Suprapubic skin (tissue), 4 donors: Measurements from ENCODE around the gene MMP2. TPM values are rescaled to one million over a fixed set of nuclear protein-coding genes. Genes with fewer than 3 reads are reported as not detected.

ENCODE experiments used
- DNase-seq, 2 donors: peaks; one replicate each; pipeline ENCODE4 v3.0.0-alpha.2; 2019; ENCODE audit warnings: low spot score in 2 of 2
- H3K27ac ChIP-seq: fragments of 200-600 bp; sonication (generic); one replicate; pipeline ENCODE4 v1.5.1; 2019
- H3K27me3 ChIP-seq: fragments of 200-600 bp; sonication (generic); one replicate; pipeline ENCODE4 v1.5.1; 2019
- H3K36me3 ChIP-seq: fragments of 200-600 bp; sonication (generic); one replicate; pipeline ENCODE4 v1.5.1; 2019
- H3K4me1 ChIP-seq: fragments of 200-600 bp; sonication (generic); one replicate; pipeline ENCODE4 v1.5.1; 2019
- H3K4me3 ChIP-seq: fragments of 200-600 bp; sonication (generic); one replicate; pipeline ENCODE4 v1.5.1; 2019; ENCODE audit warnings: mild to moderate bottlenecking
- H3K9me3 ChIP-seq: fragments of 200-600 bp; sonication (generic); one replicate; pipeline ENCODE4 v1.5.1; 2019
- EP300 ChIP-seq: sonication (generic); formaldehyde crosslinking; IDR thresholded peaks from one replicate; pipeline ENCODE4 v1.6.1; 2017; ENCODE audit warnings: antibody characterized with exemption
- POLR2A ChIP-seq, 2 donors: fragments of 450-650 bp; IDR thresholded peaks; one replicate each; pipeline ENCODE4 v1.6.1; 2017; ENCODE audit warnings: antibody characterized with exemption in 2 of 2, mild to moderate bottlenecking in 2 of 2, moderate library complexity in 2 of 2
- POLR2AphosphoS5 ChIP-seq, 3 donors: sonication (generic); formaldehyde crosslinking; IDR thresholded peaks; one replicate each; pipeline ENCODE4 v1.6.1; 2017; ENCODE audit warnings: antibody characterized with exemption in 3 of 3
- WGBS: methylation state at CpG from one replicate; pipeline ENCODE4 v1.1.5; 2018; 5-methylcytosine and 5-hydroxymethylcytosine counted together
- total RNA-seq, 4 donors: library from RNA; depleted of rRNA; stranded (reverse); fragments of >200 nt; gene quantifications; one replicate each; pipeline ENCODE4 v1.1.0, GENCODE V29; 2016
- TF ChIP-seq, protein P1 (sequence below), 2 donors: fragments of 200-600 bp in 1 of 2; fragments of 450-650 bp in 1 of 2; sonication (generic) in 1 of 2; IDR thresholded peaks; one replicate each; pipeline ENCODE4 v1.5.1; 2016 to 2019; ENCODE audit warnings: antibody characterized with exemption in 2 of 2, mild to moderate bottlenecking in 1 of 2, moderate library complexity in 1 of 2

The MMP2 gene
- total RNA-seq, 4 donors from 2014 or later: 71.4 to 175 (median 120) TPM

DNA sequence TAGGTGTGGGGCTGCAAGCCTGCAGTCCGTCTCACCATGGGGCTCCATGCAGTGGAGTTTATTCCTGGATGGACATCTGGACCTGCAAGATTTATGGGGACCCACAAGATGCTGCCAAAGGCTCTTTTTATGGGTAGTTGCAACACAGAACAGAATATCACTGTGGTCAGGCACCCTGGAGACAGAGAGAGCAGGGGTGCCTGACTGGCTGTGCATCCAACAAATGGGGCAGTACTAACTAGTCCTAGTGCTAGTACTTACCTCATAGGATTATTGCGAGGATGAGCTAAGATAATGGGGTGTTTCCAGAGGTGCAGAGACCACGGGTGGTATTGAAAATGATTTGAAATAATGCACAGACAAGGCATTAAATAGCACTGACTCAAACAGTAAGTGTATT lies 42.4 kb upstream of the MMP2 start:
- TF ChIP-seq POLR2A (IDR thresholded peaks at IDR 0.05) (no peak), POLR2AphosphoS5 (IDR thresholded peaks at IDR 0.05) (no peak), EP300 (no peak)
- TF ChIP-seq, protein P1, sequence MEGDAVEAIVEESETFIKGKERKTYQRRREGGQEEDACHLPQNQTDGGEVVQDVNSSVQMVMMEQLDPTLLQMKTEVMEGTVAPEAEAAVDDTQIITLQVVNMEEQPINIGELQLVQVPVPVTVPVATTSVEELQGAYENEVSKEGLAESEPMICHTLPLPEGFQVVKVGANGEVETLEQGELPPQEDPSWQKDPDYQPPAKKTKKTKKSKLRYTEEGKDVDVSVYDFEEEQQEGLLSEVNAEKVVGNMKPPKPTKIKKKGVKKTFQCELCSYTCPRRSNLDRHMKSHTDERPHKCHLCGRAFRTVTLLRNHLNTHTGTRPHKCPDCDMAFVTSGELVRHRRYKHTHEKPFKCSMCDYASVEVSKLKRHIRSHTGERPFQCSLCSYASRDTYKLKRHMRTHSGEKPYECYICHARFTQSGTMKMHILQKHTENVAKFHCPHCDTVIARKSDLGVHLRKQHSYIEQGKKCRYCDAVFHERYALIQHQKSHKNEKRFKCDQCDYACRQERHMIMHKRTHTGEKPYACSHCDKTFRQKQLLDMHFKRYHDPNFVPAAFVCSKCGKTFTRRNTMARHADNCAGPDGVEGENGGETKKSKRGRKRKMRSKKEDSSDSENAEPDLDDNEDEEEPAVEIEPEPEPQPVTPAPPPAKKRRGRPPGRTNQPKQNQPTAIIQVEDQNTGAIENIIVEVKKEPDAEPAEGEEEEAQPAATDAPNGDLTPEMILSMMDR (IDR thresholded peaks at IDR 0.05): no peak
- no peak for DNase-seq
- WGBS: 89% methylated on average over 3 of the region's 3 CpGs
- peaks cover 44% of the 10 kb centered on the region for H3K4me1 ChIP-seq
- no peak overlapping the region for H3K27ac ChIP-seq
- H3K9me3 ChIP-seq: no peaks in the 10 kb centered on the region
- H3K36me3 ChIP-seq: no peaks in the 10 kb centered on the region
- H3K27me3 ChIP-seq: no peaks in the 10 kb centered on the region
- no peak overlapping the region for H3K4me3 ChIP-seq

DNA sequence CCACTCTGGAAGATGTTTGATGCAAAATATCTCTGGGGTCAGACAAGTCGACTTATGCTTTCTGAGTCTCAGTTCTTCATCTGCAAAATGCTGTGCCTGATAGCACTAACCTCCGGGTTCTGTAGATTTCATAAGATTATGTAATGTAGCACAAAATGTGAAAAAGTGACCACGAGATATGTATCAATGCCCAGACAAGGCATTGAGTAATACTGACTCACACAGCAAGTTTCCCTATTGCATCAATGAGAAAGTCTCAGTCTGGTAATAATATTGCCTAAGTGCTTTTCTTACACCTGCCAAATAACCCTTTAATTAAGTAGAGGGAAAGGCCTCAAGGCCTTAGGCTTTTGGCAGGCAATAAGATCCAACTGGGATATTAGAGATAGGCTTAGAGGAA lies 41.4 kb upstream of the MMP2 start:
- H3K4me1 ChIP-seq: peaks cover 44% of the 10 kb centered on the region
- TF ChIP-seq POLR2AphosphoS5 (IDR thresholded peaks at IDR 0.05) (peak; percentile 93 to 99 (median 95)), POLR2A (IDR thresholded peaks at IDR 0.05) (no peak)
- H3K9me3 ChIP-seq: no peaks in the 10 kb centered on the region
- H3K27me3 ChIP-seq: no peaks in the 10 kb centered on the region
- H3K36me3 ChIP-seq: no peaks in the 10 kb centered on the region
- no peak overlapping the region for H3K4me3 ChIP-seq
- 28% methylated on average over 3 of the region's 3 CpGs for WGBS
- H3K27ac ChIP-seq: peak overlapping the region; percentile 49
- DNase-seq: no peak

DNA sequence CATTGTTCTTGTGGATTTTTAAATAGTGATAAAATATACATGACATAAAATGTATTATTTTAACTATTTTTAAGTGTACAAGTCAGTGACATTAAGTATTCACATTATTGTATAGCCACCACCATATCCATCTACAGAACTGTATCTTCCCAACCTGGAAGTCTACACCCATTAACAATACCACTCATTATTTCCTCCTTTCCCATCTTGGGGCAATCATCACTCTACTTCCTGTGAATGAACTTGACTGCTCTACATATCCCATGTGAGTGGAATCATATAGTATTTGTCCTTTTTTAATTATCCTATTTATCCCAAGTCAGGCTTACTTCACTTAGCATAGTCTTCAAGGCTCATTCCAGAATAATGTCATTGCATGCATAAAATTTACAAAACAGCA lies 40.7 kb upstream of the MMP2 start:
- TF ChIP-seq, protein P1 (IDR thresholded peaks at IDR 0.05): no peak
- TF ChIP-seq EP300: no peak
- no peak for TF ChIP-seq POLR2A (IDR thresholded peaks at IDR 0.05)
- TF ChIP-seq POLR2AphosphoS5 (IDR thresholded peaks at IDR 0.05): no peak
- no peaks in the 10 kb centered on the region for H3K36me3 ChIP-seq
- H3K27ac ChIP-seq: peak overlapping the region; percentile 49
- no peak for DNase-seq
- H3K4me3 ChIP-seq: no peak overlapping the region
- peaks cover 44% of the 10 kb centered on the region for H3K4me1 ChIP-seq
- no peaks in the 10 kb centered on the region for H3K9me3 ChIP-seq
- H3K27me3 ChIP-seq: no peaks in the 10 kb centered on the region

DNA sequence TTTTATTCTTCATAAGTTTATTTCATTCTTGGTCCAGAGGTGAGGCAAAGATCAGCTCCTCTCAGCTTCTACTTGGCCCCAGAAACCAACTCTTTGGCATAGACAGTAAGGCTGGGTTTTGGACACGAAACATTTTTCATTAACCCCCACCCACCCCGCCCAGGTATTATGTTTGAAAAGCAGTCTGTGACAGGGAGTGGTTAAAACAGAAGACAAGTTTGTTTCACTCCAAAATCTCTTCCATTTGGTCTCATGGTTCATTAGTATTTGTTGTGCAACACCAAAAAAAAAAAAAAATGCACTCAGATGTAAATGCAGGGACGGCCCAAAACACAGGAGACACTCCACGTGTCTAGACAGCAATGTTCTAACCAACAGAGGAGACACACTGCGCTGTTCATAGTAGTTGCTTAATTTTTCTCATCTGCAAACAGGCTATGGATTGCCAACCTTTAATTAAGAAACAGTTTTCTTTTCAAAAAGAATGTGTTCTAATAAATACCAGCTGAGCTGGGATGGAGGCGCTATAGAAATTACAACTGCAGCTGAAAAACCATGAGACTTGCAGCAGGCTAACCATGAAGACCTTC lies 39.8 kb upstream of the MMP2 start:
- H3K27ac ChIP-seq: peak overlapping the region; percentile 73
- 32% methylated on average over 6 of the region's 6 CpGs for WGBS
- H3K36me3 ChIP-seq: no peaks in the 10 kb centered on the region
- no peaks in the 10 kb centered on the region for H3K9me3 ChIP-seq
- no peaks in the 10 kb centered on the region for H3K27me3 ChIP-seq
- TF ChIP-seq POLR2AphosphoS5 (IDR thresholded peaks at IDR 0.05) (peak in 1 of 3 donors; percentile 75), POLR2A (IDR thresholded peaks at IDR 0.05) (no peak)
- no peak overlapping the region for H3K4me3 ChIP-seq
- H3K4me1 ChIP-seq: peaks cover 45% of the 10 kb centered on the region
- DNase-seq: no peak

DNA sequence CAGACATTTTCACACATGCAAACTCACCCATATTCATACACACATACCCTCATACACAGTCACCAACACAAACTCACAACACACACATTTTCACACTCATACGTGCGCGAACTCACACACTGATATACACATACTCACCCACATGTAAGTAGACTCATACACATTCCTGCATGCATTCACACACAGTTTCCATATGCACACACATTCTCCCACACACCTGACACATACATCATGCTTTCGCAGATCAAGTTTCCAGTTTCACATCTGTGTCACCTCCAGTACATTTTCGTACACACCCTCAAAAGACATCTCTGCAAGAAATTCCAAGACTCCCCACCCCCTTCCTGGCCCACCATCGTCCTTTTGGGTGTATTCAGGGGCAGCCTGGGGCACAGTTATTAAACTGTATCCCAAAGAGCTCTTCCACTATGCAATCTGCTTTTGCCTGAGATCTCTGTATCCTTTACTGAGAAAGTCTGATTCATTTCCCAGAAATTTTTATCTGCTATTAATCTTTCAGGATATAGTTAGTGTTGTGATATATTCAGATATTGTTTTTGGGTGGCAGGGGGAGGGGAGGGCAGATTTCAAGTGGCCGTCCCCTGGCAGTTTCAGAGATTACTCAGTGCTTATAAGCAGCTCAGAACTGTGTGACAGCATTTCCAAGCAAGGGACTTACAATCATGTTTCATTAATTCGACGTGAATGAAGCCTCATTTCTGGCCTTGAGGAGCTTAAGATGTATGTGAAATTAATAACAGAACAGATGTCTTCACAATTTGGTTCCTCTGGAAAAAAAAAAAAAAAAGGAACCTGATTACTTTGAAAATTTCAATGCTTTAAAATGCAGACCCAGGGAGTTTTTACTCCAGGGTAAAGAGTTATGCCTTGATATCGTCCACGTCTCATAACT lies 35.3 kb upstream of the MMP2 start:
- peaks cover 22% of the 10 kb centered on the region for H3K4me1 ChIP-seq
- TF ChIP-seq EP300 (no peak), POLR2AphosphoS5 (IDR thresholded peaks at IDR 0.05) (no peak), POLR2A (IDR thresholded peaks at IDR 0.05) (no peak)
- TF ChIP-seq, protein P1 (IDR thresholded peaks at IDR 0.05): no peak
- 67% methylated on average over 11 of the region's 11 CpGs for WGBS

DNA sequence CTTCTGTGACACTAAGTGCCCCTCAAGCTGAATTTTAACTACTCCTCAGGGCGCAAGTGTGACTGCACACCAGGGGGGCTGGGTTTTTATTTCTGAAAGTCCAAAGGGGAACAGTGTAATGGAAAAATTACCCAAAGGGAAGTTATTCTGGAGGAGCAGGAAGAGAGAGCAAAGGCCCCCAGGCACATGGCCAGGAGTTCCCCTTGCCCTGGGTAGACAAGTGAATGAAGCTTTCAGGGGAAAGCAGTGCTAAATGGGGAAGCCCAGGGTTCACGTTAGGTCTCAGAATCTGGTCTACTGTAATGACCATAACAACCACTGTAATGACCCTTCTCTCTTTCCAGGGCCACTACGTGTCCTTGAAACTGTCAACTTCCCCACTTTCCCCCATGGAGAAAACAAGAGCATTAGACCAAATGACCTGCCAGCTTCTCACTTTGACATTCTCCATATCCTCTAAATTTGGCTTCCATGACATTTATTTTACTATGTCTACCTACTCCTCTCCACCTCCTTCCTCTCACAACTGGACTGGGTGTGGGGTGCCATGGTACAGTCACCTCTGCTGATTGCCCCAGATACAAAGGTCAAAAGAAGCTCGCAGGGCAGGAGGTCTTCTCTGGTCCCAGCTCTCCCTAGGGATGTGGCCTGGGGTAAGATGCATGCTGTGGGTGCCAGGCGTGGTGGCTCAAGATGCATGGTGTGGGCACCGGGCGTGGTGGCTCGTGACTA lies 34.1 kb upstream of the MMP2 start:
- peaks cover 10% of the 10 kb centered on the region for H3K4me1 ChIP-seq
- 87% methylated on average over 8 of the region's 8 CpGs for WGBS
- DNase-seq: no peak
- H3K27ac ChIP-seq: no peak overlapping the region
- no peak overlapping the region for H3K4me3 ChIP-seq
- TF ChIP-seq, protein P1 (IDR thresholded peaks at IDR 0.05): no peak
- no peak for TF ChIP-seq EP300
- no peak for TF ChIP-seq POLR2AphosphoS5 (IDR thresholded peaks at IDR 0.05)
- no peak for TF ChIP-seq POLR2A (IDR thresholded peaks at IDR 0.05)
- no peaks in the 10 kb centered on the region for H3K9me3 ChIP-seq
- H3K27me3 ChIP-seq: no peaks in the 10 kb centered on the region
- no peaks in the 10 kb centered on the region for H3K36me3 ChIP-seq

More for the DNA sequence above, 35.3 kb upstream of the MMP2 start:
- Histone ChIP-seq H3K4me3 (no peak overlapping the region), H3K27me3 (no peaks in the 10 kb centered on the region), H3K9me3 (no peaks in the 10 kb centered on the region), H3K36me3 (no peaks in the 10 kb centered on the region), H3K27ac (no peak overlapping the region)
- DNase-seq: no peak
